HG03439 (cell line): ENCODE data around the gene NLRP3.
"Not testable (repeated sequence)": the region's sequence is repeated elsewhere in the genome, so short reads cannot be mapped to it uniquely, and the experiment has no call there.

Experiments
- ATAC-seq: cut with Tn5 transposase; IDR thresholded peaks from one replicate; pipeline ENCODE4 v1.9.1; 2021; ENCODE audit warnings: mild to moderate bottlenecking, moderate library complexity; ENCODE audit not compliant: unreplicated experiment

Gene NLRP3

DNA sequence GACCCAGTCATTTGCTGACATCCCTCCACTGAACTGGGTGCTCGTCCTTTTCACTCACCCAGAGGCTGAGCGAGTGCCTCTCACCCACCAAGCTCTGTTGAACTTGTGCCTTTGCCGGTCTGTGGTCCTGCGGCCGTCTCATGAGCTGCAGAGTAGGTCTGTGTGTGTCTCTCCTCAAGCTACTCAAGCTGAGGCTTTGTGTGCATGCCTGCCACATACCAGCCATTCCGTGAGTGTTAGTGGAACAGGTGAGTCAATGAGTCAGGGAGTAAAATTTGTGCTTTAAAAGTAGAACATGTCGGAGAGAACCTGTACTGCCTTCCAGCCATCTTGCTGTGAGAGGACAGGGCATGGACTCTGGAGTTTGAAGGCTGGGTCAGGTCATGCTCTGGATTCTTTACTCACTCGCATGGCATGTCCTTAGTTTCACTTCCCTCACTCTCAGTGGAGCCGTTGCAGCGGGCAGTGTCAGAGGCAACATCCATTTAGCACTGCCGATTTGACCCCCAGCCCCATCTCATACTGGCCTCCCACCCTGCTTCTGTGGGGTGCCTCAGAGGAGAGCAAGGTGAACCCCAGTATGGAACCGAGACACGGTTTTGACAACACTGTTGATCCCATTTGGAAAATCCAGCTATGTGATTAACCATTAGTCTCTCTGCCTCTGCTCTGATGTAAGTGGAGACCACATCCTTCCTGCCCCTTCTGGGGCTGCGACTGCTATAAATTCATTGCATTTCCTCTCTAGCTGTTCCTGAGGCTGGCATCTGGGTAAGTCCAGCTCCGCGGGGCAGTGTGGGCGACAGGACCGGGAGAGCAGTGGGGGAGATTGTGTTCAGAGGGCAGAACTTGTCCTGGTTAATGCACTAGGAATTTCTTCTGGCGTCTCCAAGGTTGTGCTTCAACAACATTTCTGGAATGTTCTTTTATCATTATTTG, at the start of gene NLRP3:
Gene NLRP3 (plus strand): TSS at position 751 of the 939 bp plus-strand sequence. CDS start 2,628 bp downstream, outside the sequence.
- ATAC-seq = no peak

DNA sequence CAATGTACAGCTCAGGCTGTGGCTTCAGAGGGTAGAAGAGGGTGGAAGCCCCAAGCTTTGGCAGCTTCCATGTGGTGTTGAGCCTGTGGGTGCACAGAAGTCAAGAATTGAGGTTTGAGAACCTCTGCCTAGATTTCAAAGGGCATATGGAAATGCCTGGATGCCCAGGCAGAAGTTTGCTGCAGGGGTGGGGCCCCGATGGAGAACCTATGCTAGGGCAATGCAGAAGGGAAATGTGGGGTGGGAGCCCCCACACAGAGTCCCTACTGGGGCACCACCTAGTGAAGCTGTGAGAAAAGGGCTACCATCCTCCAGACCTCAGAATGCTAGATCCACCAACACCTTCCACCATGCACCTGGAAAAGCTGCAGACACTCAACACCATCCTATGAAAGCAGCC, 49.6 kb upstream of the NLRP3 start:
- ATAC-seq = not testable (repeated sequence)

DNA sequence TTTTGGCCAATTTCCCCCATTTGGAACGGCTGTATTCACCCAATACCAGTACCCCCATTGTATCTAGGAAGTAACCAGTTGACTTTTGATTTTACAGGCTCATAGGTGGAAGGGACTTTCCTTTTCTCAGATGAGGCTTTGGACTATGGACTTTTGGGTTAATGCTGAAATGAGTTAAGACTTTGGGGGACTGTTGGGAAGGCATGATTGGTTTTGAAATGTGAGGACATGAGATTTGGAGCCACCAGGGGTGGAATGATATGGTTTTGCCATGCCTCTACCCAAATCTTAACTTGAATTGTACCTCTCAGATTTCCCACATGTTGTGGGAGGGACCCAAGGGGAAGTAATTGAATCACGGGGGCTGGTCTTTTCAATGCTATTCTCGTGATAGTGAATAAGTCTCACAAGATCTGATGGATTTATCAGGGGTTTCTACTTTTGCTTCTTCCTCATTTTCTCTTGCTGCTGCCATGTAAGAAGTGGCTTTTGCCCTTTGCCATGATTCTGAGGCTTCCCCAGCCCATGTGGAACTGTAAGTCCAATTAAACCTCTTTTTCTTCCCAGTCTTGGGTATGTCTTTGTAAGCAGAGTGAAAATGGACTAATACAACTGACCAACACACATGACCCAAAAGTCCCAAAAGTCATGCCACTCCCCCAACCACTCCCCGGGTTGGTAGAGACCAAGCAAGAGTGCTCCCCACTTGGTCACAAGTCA, 48.9 kb upstream of the NLRP3 start:
- no peak for ATAC-seq

DNA sequence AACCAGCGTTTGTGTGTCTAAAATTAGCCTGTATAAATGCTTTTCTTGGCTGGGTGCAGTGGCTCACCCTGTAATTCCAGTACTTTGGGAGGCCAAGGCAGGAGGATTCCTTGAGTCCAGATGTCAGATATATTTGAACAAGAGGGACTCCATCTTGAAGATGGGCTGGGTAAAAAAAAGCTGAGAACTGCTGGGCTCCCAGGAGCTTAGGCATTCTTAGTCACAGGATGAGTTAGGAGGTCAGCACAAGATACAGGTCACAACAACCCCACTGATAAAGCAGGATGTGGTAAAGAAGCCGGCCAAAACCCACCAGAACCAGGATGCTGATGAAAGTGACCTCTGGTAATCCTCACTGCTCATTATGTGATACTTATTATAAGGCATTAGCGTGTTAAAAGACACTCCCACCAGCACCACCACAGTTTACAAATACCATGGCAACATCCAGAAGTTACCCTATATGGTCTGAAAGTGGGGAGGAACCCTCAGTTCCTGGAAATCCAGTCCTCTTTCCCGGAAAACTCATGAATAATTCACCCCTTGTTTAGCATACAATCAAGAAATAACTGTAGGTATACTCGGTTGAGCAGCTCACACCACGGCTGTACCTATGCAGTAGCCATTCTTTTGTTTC, 48.1 kb upstream of the NLRP3 start:
- ATAC-seq = no peak

DNA sequence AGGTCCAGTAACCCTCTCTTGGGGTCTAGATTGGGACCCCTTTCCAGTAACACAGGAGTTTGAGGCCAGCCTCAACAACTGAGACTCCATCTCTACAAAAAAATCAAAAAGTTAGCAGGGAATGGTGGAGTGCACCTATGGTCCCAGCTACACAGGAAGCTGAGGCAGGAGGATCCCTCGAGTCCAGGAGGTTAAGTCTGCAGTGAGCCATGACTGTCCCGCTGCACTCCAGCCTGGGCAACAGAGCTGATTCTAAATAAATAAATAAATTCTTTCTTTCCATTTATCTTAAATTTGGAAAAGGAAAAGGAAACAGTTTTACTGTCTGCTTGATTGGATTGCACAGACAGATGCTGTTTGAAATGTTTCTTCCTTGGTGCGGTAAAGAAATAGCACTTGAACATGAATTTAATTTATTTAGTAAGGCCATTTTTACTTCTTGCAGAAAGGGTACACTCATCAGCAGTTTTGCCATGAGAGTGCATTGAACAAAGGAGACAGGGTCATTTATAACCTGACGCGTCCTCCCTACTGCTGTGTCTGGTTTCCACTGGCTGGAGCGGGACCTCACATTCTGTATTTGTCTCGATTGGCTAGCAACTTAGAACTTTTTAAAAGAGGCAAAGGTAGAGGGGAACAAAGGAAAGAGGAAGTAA, 47.4 kb upstream of the NLRP3 start:
- ATAC-seq = no peak

DNA sequence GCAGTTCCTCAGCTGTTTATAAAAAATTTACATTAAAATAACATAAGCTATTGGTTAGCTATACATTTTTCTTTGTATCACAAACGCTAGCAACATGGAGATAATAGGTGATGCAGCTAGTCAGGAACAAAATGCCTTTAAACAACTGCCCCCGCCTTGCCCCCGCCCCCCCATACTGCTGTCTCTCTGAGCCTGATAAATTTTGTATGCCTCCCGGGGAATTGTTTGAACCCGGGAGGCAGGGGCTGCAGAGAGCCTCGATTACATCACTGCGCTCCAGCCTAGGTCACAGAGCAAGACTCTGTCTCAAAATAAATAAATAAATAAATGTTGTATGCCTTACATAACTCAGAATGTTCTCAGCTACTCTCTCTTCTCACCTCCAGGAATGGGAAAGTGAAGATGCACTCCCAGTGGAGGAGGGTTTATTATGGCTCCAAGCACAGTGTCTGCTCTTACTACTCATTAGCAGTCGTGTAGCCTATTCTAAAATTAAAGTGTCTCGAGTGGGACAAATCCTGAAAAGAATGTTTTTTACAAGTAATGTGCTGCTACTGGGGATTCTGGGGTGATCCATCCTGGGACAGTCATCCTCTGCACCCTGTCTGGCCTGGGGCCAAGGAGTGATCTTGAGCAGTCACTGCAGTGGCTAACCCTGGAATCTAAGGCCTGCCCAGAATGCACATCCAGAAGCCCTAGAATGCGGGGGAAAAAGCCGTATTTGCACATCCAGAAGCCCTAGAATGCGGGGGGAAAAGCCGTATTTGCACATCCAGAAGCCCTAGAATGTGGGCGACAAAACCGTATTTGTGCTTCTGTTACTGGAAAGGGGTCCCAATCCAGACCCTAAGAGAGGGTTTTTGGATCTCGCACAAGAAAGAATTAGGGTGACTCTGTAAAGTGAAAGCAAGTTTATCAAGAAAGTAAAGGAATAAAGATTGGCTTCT, 44.9 kb upstream of the NLRP3 start:
- no peak for ATAC-seq

DNA sequence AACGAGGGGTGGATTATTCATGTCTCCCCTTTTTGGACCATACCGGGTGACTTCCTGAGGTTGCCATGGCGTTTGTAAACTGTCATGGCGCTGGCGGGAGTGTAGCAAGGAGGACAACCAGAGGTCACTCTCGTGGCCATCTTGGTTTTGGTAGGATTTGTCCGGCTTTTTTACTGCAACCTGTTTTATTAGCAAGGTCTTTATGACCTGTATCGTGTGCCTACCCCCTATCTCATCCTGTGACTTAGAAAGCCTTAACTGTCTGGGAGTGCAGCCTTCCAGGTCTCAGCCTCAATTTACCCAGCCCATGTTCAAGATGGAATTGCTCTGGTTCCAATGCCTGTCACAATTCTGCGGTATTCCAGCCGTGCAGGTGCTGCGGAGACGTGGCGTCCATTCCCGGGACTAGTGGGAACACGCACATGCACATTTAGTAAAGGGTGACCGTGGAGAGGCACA, 44.1 kb upstream of the NLRP3 start:
- no peak for ATAC-seq

DNA sequence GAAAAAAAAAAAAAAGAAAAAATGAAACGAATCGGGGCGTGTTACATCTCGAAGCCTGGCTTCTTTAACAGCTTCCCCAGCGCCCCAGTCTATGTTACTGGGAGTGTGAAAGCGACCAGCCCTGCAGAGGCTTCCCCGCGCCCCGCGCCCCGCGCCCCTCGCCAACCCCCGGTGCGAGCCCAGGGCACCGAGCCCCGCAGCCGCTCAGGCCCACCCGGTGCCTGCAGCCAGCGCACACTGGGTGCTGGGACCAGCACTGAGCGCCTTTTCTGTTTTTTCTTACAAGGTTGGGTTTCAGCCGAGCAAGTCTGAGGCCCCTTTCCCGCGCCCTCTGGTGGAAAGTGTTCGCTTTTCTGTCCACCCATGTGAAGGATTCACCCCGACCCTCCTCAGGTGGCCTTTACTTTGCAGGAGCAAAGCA, 42.2 kb upstream of the NLRP3 start:
- no peak for ATAC-seq

DNA sequence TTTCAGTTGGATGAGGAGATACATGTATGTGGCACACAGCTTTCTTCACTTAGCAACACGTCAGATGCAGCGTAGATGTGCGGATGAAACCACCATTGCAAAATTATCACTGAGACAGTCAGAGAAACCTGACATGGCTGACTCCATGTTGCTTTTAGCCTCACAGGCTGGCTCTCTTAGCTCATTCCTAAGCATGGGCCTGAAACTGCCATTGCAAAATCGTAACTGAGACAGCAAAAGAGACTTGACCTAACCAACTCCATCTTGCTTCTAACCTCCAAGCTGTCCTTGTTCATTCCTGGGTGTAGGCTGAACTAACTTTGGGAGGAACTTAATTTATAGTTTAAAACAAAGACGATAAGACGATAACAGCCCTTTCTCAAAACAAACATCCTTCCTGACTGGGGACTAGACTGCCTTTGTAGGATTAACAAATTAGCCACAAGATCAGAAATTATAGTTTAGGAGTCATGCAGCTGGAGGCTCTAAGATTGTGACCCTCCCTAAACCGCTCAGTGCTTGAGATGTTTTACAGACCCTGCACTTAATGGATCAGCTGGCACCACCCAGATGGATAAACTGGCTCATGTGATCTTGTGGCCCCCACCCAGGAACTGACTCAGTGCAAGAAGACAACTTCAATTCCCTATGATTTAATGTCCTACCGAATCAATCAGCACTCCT, 41.2 kb upstream of the NLRP3 start:
- ATAC-seq = not testable (repeated sequence)

DNA sequence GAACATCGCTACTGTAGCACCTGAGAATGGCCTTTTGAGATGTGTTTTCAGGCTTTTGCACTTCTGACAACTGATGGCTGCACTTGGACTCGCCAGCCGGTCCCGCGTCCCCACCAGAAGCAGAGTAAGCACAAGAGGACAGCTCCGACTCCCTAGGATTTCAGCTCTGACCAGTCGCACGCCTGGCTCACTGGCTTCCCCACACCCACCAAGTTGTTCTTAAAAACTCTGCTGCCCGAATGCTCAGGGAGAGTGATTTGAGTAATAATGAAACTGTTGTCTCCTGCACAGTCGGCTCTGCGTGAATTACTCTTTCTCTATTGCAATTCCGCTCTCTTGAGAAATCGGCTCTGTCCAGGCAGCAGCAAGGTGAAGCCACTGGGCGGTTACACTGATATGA, 40.2 kb upstream of the NLRP3 start:
- no peak for ATAC-seq

DNA sequence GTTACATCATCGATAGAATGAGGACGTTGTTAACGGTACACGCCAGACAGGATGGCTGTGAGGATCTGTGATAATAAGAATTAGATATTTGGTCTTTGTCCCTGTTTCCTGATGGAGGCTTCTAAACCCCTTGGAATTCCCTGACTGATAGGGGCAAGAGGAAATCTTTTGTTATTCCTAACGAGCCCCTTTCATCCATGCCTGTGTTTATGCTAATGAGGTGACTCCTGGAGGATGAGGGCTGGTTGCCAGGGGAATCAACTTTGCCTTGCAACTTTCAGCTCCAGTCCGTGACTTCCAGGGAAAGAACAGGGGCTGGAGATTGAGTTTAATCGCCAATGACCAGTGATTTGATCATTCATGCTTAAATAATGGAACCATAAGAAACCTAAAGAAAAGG, 39.3 kb upstream of the NLRP3 start:
- ATAC-seq = no peak

DNA sequence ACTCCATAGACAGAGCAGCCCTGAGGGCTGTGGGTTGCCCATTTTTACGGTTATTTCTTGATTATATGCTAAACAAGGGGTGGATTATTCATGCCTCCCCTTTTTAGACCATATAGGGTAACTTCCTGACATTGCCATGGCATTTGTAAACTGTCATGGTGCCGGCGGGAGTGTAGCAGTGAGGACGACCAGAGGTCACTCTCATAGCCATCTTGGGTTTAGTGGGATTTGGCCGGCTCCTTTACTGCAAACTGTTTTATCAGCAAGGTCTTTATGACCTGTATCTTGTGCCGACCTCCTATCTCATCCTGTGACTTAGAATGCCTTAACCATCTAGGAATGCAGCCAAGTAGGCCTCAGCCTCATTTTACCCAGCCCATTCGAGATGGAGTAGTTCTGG, 38.3 kb upstream of the NLRP3 start:
- not testable (repeated sequence) for ATAC-seq

DNA sequence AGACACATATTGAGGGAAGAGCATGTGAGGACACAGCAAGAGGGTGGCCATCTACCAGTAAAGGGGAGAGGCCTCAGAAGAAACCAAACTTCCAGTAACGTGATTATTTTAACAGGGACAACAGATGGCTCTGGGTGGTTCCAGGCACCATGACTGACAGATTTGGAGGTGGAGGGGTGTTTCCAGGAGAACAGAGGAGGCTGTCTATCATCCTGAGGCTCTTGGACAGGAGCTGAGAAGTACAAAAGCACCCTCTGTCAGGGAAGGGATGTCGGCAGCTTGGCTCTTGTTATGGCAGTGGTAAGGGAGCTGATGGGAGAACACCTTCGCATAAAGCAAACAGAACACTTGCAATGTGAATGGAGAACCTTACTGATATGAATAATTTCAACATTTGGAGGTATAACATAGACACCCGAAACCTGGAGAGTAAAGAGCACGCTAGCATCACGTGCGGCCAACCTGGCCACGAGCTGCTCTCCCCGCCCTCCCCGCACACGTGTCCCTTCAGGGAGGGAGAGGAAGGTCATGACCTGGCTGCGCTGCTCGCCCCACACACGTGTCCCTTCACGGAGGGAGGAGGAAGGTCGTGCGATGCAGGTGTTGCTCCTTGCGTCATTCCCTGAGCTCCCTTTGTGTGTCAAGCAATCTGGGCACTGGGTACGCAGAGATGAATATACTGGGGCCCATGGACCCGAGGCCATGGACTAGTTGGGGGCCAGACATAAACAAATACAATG, 37.5 kb upstream of the NLRP3 start:
- no peak for ATAC-seq

DNA sequence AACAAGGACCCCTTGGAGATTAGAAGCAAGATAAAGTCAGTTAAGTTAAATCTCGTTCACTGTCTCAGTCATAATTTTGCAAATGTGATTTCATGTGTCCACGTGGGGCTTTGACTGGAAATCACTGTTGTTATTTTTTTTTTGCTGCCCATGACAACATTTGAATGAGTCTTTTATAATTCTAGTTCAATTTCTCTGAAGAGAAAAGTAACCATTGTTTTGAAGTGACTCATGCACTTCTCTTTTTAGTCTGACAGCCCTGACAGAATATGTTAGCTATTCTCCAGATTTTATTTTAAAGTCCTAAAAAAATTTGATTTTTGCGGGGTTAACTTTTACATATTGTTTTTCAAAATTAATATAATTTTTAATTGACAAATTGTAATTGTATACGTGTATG, 30.7 kb upstream of the NLRP3 start:
- no peak for ATAC-seq

DNA sequence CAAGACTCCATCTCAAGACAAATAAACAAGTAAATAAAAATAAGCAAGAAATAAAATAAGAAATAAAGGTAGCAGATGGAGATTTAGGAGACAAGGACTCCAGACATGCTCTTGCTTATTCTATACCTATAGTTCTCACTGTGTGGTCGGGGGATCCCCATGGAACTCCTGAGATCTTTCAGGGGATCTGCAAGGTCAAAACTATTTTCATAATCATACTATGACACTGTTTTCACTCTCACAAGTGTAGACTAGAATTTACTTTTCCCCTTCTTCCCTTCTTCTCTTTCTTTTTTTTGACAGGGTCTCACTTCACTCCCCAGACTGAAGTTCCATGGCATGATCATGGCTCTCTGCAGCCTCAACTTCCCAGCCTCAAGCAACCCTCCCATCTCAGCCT, 29.8 kb upstream of the NLRP3 start:
- ATAC-seq = no peak

DNA sequence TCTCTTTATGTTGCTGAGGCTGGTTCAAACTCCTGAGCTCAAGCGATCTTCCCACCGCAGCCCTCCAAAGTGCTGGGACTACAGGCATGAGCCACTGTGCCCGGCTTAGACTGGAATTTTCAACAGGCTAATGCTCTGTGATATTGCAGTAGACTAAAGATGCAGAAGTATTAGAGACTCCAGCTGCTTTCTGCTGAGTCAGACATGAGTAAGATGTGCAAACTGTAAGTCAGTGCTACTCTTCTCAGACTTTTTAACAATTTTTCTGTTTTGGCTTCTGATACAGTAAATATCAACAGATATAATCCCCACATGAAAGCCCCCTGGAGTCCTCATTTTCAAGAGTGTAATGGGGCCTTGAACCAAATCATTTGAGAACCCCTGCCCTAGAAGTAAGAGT, 29.3 kb upstream of the NLRP3 start:
- no peak for ATAC-seq

DNA sequence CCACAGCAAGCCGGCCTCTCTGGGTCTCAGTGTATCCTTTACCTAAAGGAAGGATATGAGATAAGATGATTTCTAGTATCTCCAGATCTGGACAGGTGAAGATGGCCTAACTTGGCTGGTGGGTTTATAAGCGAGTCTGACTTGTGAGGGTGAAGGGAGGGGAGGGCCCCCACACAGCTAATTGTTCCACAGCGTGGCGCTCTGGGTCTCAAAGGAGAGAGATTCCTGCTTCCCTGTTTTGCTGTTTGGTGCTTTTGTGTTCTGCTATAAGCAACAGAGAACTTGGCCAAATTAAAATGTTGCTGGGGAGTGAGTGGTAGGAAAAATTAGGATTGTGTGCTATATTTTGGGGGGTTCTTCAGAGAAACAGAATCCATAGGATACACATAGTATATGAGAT, 28.9 kb upstream of the NLRP3 start:
- no peak for ATAC-seq

DNA sequence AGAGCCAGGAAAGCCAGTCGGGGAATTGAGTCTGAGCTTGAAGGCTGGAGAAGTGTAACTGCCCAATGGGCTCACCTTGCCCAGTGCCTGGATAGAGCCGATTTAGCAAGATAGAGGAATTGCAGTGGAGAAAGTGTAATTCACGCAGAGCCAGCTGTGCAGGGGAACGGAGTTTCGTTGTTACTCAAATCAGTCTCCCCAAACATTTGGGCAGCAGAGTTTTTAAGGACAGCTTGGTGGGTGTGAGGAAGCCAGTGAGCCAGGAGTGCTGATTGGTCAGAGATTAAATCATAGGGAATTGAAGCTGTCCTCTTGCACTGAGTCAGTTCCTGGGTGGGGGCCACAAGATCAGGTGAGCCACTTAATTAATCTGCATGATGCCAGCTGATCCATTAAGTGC, 28.4 kb upstream of the NLRP3 start:
- ATAC-seq = no peak
